ENCODE data around the gene TTC38.
"Not testable (repeated sequence)": the region's sequence is repeated elsewhere in the genome, so short reads cannot be mapped to it uniquely, and the experiment has no call there.

TTC38 gene

DNA sequence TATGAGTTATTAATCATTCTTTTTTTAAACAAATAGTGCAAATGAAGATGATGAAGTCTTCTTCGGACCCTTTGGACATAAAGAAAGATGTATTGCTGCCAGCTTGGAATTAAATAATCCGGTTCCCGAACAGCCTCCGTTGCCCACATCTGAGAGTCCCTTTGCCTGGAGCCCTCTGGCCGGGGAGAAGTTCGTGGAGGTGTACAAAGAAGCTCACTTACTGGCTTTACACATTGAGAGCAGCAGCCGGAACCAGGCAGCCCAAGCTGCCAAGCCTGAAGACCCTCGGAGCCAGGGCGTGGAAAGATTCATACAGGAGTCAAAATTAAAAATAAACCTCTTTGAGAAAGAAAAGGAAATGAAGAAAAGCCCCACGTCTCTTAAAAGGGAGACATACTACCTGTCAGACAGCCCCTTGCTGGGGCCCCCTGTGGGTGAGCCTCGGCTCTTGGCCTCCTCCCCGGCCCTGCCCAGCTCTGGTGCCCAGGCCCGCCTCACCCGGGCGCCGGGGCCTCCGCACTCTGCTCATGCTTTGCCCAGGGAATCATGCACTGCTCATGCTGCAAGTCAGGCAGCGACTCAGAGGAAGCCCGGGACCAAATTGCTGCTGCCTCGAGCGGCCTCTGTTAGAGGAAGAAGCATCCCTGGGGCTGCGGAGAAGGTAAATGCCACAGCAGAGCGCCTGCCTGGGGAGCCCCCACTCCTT, 40.6 kb downstream of the TTC38 start:
- Histone ChIP-seq H3K27me3 (ENCODE audit: control insufficient read depth, low read length) (no peaks in the 10 kb centered on the region), H3K27ac (ENCODE audit: low read depth, low read length) (no peak overlapping the region), H3F3A (ENCODE audit: control insufficient read depth, insufficient read depth) (no peaks in the 10 kb centered on the region), H3K4me2 (ENCODE audit: low read length) (no peak overlapping the region), H3K4me3 (ENCODE audit: low read length) (no peak overlapping the region), H3K9me2 (replicated peaks; ENCODE audit: control insufficient read depth, low read length) (no peaks in the 10 kb centered on the region), H3K36me3 (ENCODE audit: control insufficient read depth, low read length) (peaks cover 78% of the 10 kb centered on the region), H4K20me1 (ENCODE audit: control insufficient read depth, insufficient read depth, low read depth, low read length) (peaks cover 5% of the 10 kb centered on the region; the same call in 1 of the 2 replicates), H3K9me3 (ENCODE audit: control insufficient read depth, insufficient read depth, low read length) (no peaks in the 10 kb centered on the region), H3K79me2 (ENCODE audit: control insufficient read depth, low read length) (peaks cover 80% of the 10 kb centered on the region), H3K4me1 (ENCODE audit: control insufficient read depth, low read length) (no peaks in the 10 kb centered on the region)
- TF ChIP-seq, protein P1, sequence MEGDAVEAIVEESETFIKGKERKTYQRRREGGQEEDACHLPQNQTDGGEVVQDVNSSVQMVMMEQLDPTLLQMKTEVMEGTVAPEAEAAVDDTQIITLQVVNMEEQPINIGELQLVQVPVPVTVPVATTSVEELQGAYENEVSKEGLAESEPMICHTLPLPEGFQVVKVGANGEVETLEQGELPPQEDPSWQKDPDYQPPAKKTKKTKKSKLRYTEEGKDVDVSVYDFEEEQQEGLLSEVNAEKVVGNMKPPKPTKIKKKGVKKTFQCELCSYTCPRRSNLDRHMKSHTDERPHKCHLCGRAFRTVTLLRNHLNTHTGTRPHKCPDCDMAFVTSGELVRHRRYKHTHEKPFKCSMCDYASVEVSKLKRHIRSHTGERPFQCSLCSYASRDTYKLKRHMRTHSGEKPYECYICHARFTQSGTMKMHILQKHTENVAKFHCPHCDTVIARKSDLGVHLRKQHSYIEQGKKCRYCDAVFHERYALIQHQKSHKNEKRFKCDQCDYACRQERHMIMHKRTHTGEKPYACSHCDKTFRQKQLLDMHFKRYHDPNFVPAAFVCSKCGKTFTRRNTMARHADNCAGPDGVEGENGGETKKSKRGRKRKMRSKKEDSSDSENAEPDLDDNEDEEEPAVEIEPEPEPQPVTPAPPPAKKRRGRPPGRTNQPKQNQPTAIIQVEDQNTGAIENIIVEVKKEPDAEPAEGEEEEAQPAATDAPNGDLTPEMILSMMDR (IDR thresholded peaks at IDR 0.05; ENCODE audit: low read depth, low read length, poor library complexity, severe bottlenecking), result no peak
- no peak for TF ChIP-seq EZH2phosphoT487 (IDR thresholded peaks at IDR 0.05; ENCODE audit: borderline replicate concordance, low read length)

GRCh38 chr22:46309526-46310085, 41.8 kb downstream of the TTC38 start:
- H3K4me1 ChIP-seq (ENCODE audit: control insufficient read depth, low read length), result no peaks in the 10 kb centered on the region

GRCh38 chr22:46312056-46312455, 44.2 kb downstream of the TTC38 start:
- Histone ChIP-seq H3K27ac (ENCODE audit: low read depth, low read length) (no peak overlapping the region), H4K20me1 (ENCODE audit: control insufficient read depth, insufficient read depth, low read depth, low read length) (no peaks in the 10 kb centered on the region), H3K4me1 (ENCODE audit: control insufficient read depth, low read length) (no peaks in the 10 kb centered on the region), H3K36me3 (ENCODE audit: control insufficient read depth, low read length) (peaks cover 88% of the 10 kb centered on the region), H3K9me3 (ENCODE audit: control insufficient read depth, insufficient read depth, low read length) (no peaks in the 10 kb centered on the region), H3K27me3 (ENCODE audit: control insufficient read depth, low read length) (no peaks in the 10 kb centered on the region), H3F3A (ENCODE audit: control insufficient read depth, insufficient read depth) (no peaks in the 10 kb centered on the region), H3K79me2 (ENCODE audit: control insufficient read depth, low read length) (peaks cover 64% of the 10 kb centered on the region), H3K9me2 (replicated peaks; ENCODE audit: control insufficient read depth, low read length) (no peaks in the 10 kb centered on the region), H3K4me3 (ENCODE audit: low read length) (no peak overlapping the region), H3K4me2 (ENCODE audit: low read length) (no peak overlapping the region)
- no peak for TF ChIP-seq EZH2phosphoT487 (IDR thresholded peaks at IDR 0.05; ENCODE audit: borderline replicate concordance, low read length)
- TF ChIP-seq, protein P1 (IDR thresholded peaks at IDR 0.05; ENCODE audit: low read depth, low read length, poor library complexity, severe bottlenecking), result no peak

More at GRCh38 chr22:46309526-46310085, 41.8 kb downstream of the TTC38 start:
- Histone ChIP-seq H3K4me3 (ENCODE audit: low read length) (no peak overlapping the region), H3K4me2 (ENCODE audit: low read length) (no peak overlapping the region), H3K27me3 (ENCODE audit: control insufficient read depth, low read length) (no peaks in the 10 kb centered on the region), H3K9me2 (replicated peaks; ENCODE audit: control insufficient read depth, low read length) (no peaks in the 10 kb centered on the region), H3K27ac (ENCODE audit: low read depth, low read length) (no peak overlapping the region), H4K20me1 (ENCODE audit: control insufficient read depth, insufficient read depth, low read depth, low read length) (no peaks in the 10 kb centered on the region), H3K79me2 (ENCODE audit: control insufficient read depth, low read length) (peaks cover 75% of the 10 kb centered on the region), H3K9me3 (ENCODE audit: control insufficient read depth, insufficient read depth, low read length) (no peaks in the 10 kb centered on the region), H3F3A (ENCODE audit: control insufficient read depth, insufficient read depth) (no peaks in the 10 kb centered on the region), H3K36me3 (ENCODE audit: control insufficient read depth, low read length) (peaks cover 77% of the 10 kb centered on the region)
- TF ChIP-seq, protein P1 (IDR thresholded peaks at IDR 0.05; ENCODE audit: low read depth, low read length, poor library complexity, severe bottlenecking), result no peak
- no peak for TF ChIP-seq EZH2phosphoT487 (IDR thresholded peaks at IDR 0.05; ENCODE audit: borderline replicate concordance, low read length)

DNA sequence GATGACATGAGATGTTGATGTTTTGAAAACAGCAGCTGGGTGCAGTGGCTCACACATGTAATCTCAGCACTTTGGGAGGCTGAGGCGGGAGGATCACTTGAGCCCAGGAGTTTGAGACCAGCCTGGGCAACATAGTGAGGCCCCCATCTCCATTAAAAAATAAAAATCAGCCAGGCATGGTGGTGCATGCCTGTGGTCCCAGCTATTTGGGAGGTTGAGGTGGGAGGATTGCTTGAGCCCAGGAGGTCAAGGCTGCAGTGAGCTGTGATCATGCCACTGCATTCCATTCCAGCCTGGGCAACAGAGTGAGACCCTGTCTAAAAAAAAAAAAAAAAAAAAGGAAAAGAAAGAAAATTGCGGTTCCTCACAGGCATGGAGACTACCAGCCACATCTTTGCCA, 45.0 kb downstream of the TTC38 start:
- H3K9me2 ChIP-seq (replicated peaks; ENCODE audit: control insufficient read depth, low read length); H3K27me3 ChIP-seq (ENCODE audit: control insufficient read depth, low read length); H3K9me3 ChIP-seq (ENCODE audit: control insufficient read depth, insufficient read depth, low read length); H3K4me2 ChIP-seq (ENCODE audit: low read length); H3K27ac ChIP-seq (ENCODE audit: low read depth, low read length); H4K20me1 ChIP-seq (ENCODE audit: control insufficient read depth, insufficient read depth, low read depth, low read length); H3K4me3 ChIP-seq (ENCODE audit: low read length); H3K4me1 ChIP-seq (ENCODE audit: control insufficient read depth, low read length); H3F3A ChIP-seq (ENCODE audit: control insufficient read depth, insufficient read depth): not testable (repeated sequence)
- Histone ChIP-seq H3K36me3 (ENCODE audit: control insufficient read depth, low read length) (peaks cover 89% of the 10 kb centered on the region), H3K79me2 (ENCODE audit: control insufficient read depth, low read length) (peaks cover 64% of the 10 kb centered on the region)
